K562 (cell line): ENCODE data around the gene THAP12. TPM values are rescaled to one million over a fixed set of nuclear protein-coding genes. Genes with fewer than 3 reads are reported as not detected.

ENCODE experiments used
- ATAC-seq: fragments of 200-7000 bp; cut with Tn5 transposase; 3 replicates; pipeline ENCODE4 v1.9.1; 2020; ENCODE audit warnings: moderate library complexity
- BruUV-seq: library from RNA; stranded (reverse); fragments of 400-500 nt; replicated peaks from 2 replicates; lab custom pipeline; 2021; lab: Mats Ljungman, UMichigan
- CTCF ChIA-PET: fragments of 300-600 bp; formaldehyde crosslinking; extraction: SDS; loops from one replicate; lab custom pipeline; 2021; ENCODE audit warnings: low intra/inter-chr PET ratio; lab: Yijun Ruan, JAX
- POLR2A ChIA-PET: fragments of 300-600, 350-650 bp; sonication (Branson Sonifier 250); formaldehyde crosslinking; extraction: SDS; loops from one replicate; lab custom pipeline; 2021; ENCODE audit warnings: antibody characterized with exemption, inconsistent platforms; lab: Yijun Ruan, JAX
- DNase-seq, 4 experiments: peaks; one replicate each; pipeline versions ENCODE4 v3.0.0 to v3.0.0-alpha.2; 2011 to 2018; ENCODE audit warnings: low spot score in 3 of 4, mixed read lengths in 3 of 4; ENCODE audit errors: extremely low read depth in 1 of 4
- FAIRE-seq: peaks from 2 replicates; lab custom pipeline; 2011; peaks lifted over from hg19 to GRCh38; lab: Jason Lieb, UNC
- H2AFZ ChIP-seq: 2 replicates; pipeline ENCODE4 v1.6.0; 2011; ENCODE audit warnings: low read depth, low read length, control low read depth, inconsistent platforms
- H3K27ac ChIP-seq: fragments of 200-600 bp; 3 replicates; pipeline ENCODE4 v1.8.0; 2011; ENCODE audit warnings: low read depth, mild to moderate bottlenecking, control low read depth, inconsistent platforms, low read length, moderate library complexity, mixed read lengths; ENCODE audit errors: extremely low read depth
- H3K27me3 ChIP-seq, 2 experiments: fragments of 300-600 bp in 1 of 2; 2 replicates in 1 of 2; 3 replicates in 1 of 2; pipeline versions ENCODE4 v1.6.0 to v1.8.0; 2011; ENCODE audit warnings: inconsistent platforms in 2 of 2, low read length in 2 of 2, mild to moderate bottlenecking in 1 of 2, mixed read lengths in 1 of 2, moderate library complexity in 1 of 2; ENCODE audit not compliant: control insufficient read depth in 2 of 2, insufficient read depth in 2 of 2
- H3K36me3 ChIP-seq: fragments of 300-600 bp; 3 replicates; pipeline ENCODE4 v1.8.0; 2011; ENCODE audit warnings: mild to moderate bottlenecking, low read length, inconsistent platforms; ENCODE audit not compliant: control insufficient read depth, insufficient read depth
- H3K4me1 ChIP-seq, 2 experiments: fragments of 200-600 bp in 1 of 2; replicated peaks in 1 of 2; 2 replicates in 1 of 2; 3 replicates in 1 of 2; pipeline versions ENCODE4 v1.5.1 to v1.8.0; 2011; ENCODE audit warnings: inconsistent platforms in 2 of 2, low read length in 2 of 2, mild to moderate bottlenecking in 1 of 2, mixed read lengths in 1 of 2, moderate library complexity in 1 of 2; ENCODE audit not compliant: control insufficient read depth in 2 of 2, insufficient read depth in 2 of 2
- H3K4me2 ChIP-seq: 2 replicates; pipeline ENCODE4 v1.6.1; 2011; ENCODE audit warnings: low read length, control low read depth, inconsistent platforms, mixed read lengths; ENCODE audit not compliant: insufficient read depth
- H3K4me3 ChIP-seq: fragments of 200-600 bp; sonication (generic), shearing (Covaris generic); 2 replicates; pipeline ENCODE4 v1.5.1; 2016; ENCODE audit warnings: control low read depth, inconsistent platforms
- H3K79me2 ChIP-seq: fragments of 200-600 bp; 3 replicates; pipeline ENCODE4 v1.8.0; 2011; ENCODE audit warnings: low read length, inconsistent platforms; ENCODE audit not compliant: control insufficient read depth, insufficient read depth
- H3K9ac ChIP-seq, 2 experiments: 2 replicates each; pipeline versions ENCODE4 v1.6.0 to v1.6.1; 2011; ENCODE audit warnings: low read depth in 2 of 2, low read length in 2 of 2, control low read depth in 1 of 2, inconsistent platforms in 1 of 2, mild to moderate bottlenecking in 1 of 2, mixed read lengths in 1 of 2; ENCODE audit not compliant: insufficient read depth in 1 of 2
- H3K9me1 ChIP-seq: one replicate; pipeline ENCODE4 v1.6.0; 2011; ENCODE audit warnings: inconsistent platforms, mild to moderate bottlenecking, low read length, moderate library complexity; ENCODE audit not compliant: control insufficient read depth, insufficient read depth
- H3K9me3 ChIP-seq: replicated peaks from 2 replicates; pipeline ENCODE4 v1.5.1; 2011; ENCODE audit warnings: low read depth, low read length, inconsistent platforms; ENCODE audit not compliant: control insufficient read depth, insufficient read depth
- H4K20me1 ChIP-seq: replicated peaks from 2 replicates; pipeline ENCODE4 v1.6.1; 2011; ENCODE audit warnings: low read length, inconsistent platforms, mixed read lengths; ENCODE audit not compliant: control insufficient read depth, insufficient read depth
- BDP1 ChIP-seq: IDR thresholded peaks from 3 replicates; pipeline ENCODE4 v1.6.1; 2011; ENCODE audit not compliant: insufficient read length, insufficient read depth
- CUX1 ChIP-seq: fragments of 200-800 bp; sonication (Bioruptor generic); IDR thresholded peaks from 2 replicates; pipeline ENCODE4 v1.6.1; 2016; ENCODE audit warnings: missing genetic modification characterization, missing compliant biosample characterization
- ID3 ChIP-seq, 2 experiments: fragments of 250-450 bp in 1 of 2; fragments of 450-650 bp in 1 of 2; sonication (Bioruptor Pico) in 1 of 2; IDR thresholded peaks; 2 replicates each; pipeline versions ENCODE4 v1.6.1 to v1.8.0; 2016 to 2021; ENCODE audit warnings: mild to moderate bottlenecking in 2 of 2, moderate library complexity in 2 of 2, missing compliant biosample characterization in 1 of 2, missing genetic modification characterization in 1 of 2
- SIRT6 ChIP-seq: IDR thresholded peaks from one replicate; pipeline ENCODE4 v1.6.1; 2012; ENCODE audit warnings: low read depth, mild to moderate bottlenecking, control low read depth, inconsistent platforms, low read length, moderate library complexity
- USF1 ChIP-seq: sonication (generic); formaldehyde crosslinking; IDR thresholded peaks from 2 replicates; pipeline ENCODE4 v1.9.0; 2022; ENCODE audit warnings: mild to moderate bottlenecking, missing genetic modification reagents
- ZNF384 ChIP-seq: IDR thresholded peaks from 2 replicates; pipeline ENCODE4 v1.6.1; 2012; ENCODE audit warnings: low read depth, low read length, improper control_type of control experiment
- ZNF639 ChIP-seq, 2 experiments: fragments of 200-800 bp in 1 of 2; sonication (Bioruptor generic) in 1 of 2; sonication (generic) in 1 of 2; formaldehyde crosslinking in 1 of 2; IDR thresholded peaks in 1 of 2; conservative IDR thresholded peaks in 1 of 2; 2 replicates each; pipeline versions ENCODE4 v1.5.0 to v1.6.1; 2016 to 2020; ENCODE audit warnings: missing compliant biosample characterization in 1 of 2, missing genetic modification characterization in 1 of 2, missing genetic modification reagents in 1 of 2
- WGBS: fragments of 100-300 bp; shearing (Covaris generic); methylation state at CpG from one replicate; pipeline ENCODE4 v1.1.6; 2016; ENCODE audit warnings: low coverage, mixed read lengths; ENCODE audit not compliant: insufficient coverage; ENCODE audit errors: missing lambda C conversion rate; 5-methylcytosine and 5-hydroxymethylcytosine counted together
- in situ Hi-C: fragments of 300-500 bp; cut with MboI; formaldehyde crosslinking; loops from 4 replicates; pipeline ENCODE4 v1.15.0; 2018; ENCODE audit warnings: inconsistent platforms, mixed read lengths
- intact Hi-C: fragments of 100-400 bp; cut with micrococcal nuclease; formaldehyde crosslinking; loops from 2 replicates; pipeline ENCODE4 v1.14.2; 2022
- polyA plus RNA-seq, 8 experiments: library from polyadenylated mRNA; depleted of rRNA in 4 of 8; stranded (reverse) in 5 of 8; unstranded in 3 of 8; fragments of >200 nt; fragmentation: Nextera tagmentation in 2 of 8; fragmentation: Illumina TruSeq in 1 of 8; extraction: Ambion mirVana in 2 of 8; extraction: Trizol in 1 of 8; gene quantifications; 2 replicates each; pipeline versions ENCODE4 v1.2.1 to v1.2.3, GENCODE V29; 2011 to 2014; ENCODE audit warnings: inconsistent platforms in 1 of 8, missing spikeins in 1 of 8
- total RNA-seq, 7 experiments: library from RNA; depleted of rRNA in 6 of 7; stranded (reverse); fragments of >200 nt in 6 of 7; fragmentation: Illumina TruSeq in 2 of 7; extraction: Trizol in 2 of 7; gene quantifications; 2 replicates each; pipeline versions ENCODE4 v1.2.1 to v1.2.3, GENCODE V29; 2011 to 2021; ENCODE audit warnings: low replicate concordance in 1 of 7

The THAP12 gene
- total and polyA plus RNA-seq, 9 of the 15 experiments (the other 6 are each of a cell fraction or from before 2014, with no cell fraction given) = 28.1 to 103 (median 57.8) TPM

GRCh38 chr11:76408171-76408965 is 27.4 kb upstream of the THAP12 start:
- no peaks in the 10 kb centered on the region for H3K36me3 ChIP-seq
- H3K4me1 ChIP-seq = no peaks in the 10 kb centered on the region
- no peak for ATAC-seq
- no peak overlapping the region for H2AFZ ChIP-seq
- no TSS peak for BruUV-seq
- no peak for FAIRE-seq
- peaks cover 11 to 48% of the 10 kb centered on the region in 2 experiments; a peak in 4 of 5 replicates for H3K27me3 ChIP-seq
- H3K79me2 ChIP-seq = no peaks in the 10 kb centered on the region
- H3K9ac ChIP-seq = no peak overlapping the region
- DNase-seq = no peak
- TF ChIP-seq BDP1 = no peak
- TF ChIP-seq ID3 (CRISPR knock-in tag; IDR thresholded peaks at IDR 0.05) = no peak
- TF ChIP-seq ID3 (tag; IDR thresholded peaks at IDR 0.05) = no peak
- TF ChIP-seq USF1 (CRISPR knock-in tag) = no peak
- TF ChIP-seq ZNF384 = no peak
- TF ChIP-seq ZNF639 (CRISPR knock-in tag; conservative IDR thresholded peaks at IDR 0.05 in 1 of 2, IDR thresholded peaks at IDR 0.05 in 1 of 2) = no peak
- TF ChIP-seq CUX1 (CRISPR knock-in tag) = no peak
- no peak for TF ChIP-seq SIRT6
- H3K27ac ChIP-seq = no peak overlapping the region
- in situ Hi-C loops (no loop called here), intact Hi-C loops (no loop called here)
- ChIA-PET CTCF (no interaction called here), POLR2A (no interaction called here)
- H3K4me3 ChIP-seq = no peak overlapping the region
- H3K9me3 ChIP-seq = no peaks in the 10 kb centered on the region
- H4K20me1 ChIP-seq = no peaks in the 10 kb centered on the region
- whole genome bisulfite sequencing = under 1% methylated on average over 7 of the region's 7 CpGs
- H3K4me2 ChIP-seq = no peak overlapping the region
- H3K9me1 ChIP-seq = no peaks in the 10 kb centered on the region
